CD4-positive, alpha-beta T cell (primary cell): Measurements from ENCODE around the gene GSC. TPM values are rescaled to one million over a fixed set of nuclear protein-coding genes. Genes with fewer than 3 reads are reported as not detected.

ENCODE experiments used
- ATAC-seq: fragments of 200-7000 bp; cut with Tn5 transposase; one replicate; pipeline ENCODE4 v1.10.0; 2022; ENCODE audit warnings: mild to moderate bottlenecking; ENCODE audit not compliant: poor library complexity
- CTCF ChIA-PET: fragments of 350-600 bp; sonication (Branson Sonifier 250); formaldehyde crosslinking; loops from one replicate; lab custom pipeline; 2021; ENCODE audit warnings: antibody characterized with exemption, inconsistent platforms; lab: Charles Lee
- POLR2A ChIA-PET: fragments of 350-600 bp; sonication (Branson Sonifier 250); formaldehyde crosslinking; loops from one replicate; lab custom pipeline; 2021; ENCODE audit warnings: antibody characterized with exemption, inconsistent platforms; lab: Charles Lee
- DNase-seq, 14 experiments: peaks; one replicate each; pipeline ENCODE4 v3.0.0-alpha.2; 2013 to 2020; ENCODE audit warnings: mixed read lengths in 2 of 14
- H3K27ac ChIP-seq, 2 donors: one replicate each; pipeline versions ENCODE4 v1.5.1 to v1.7.0; 2013; ENCODE audit warnings: low read length in 2 of 2, low read depth in 1 of 2, mild to moderate bottlenecking in 1 of 2
- H3K27me3 ChIP-seq, 2 experiments: 1 replicate in 1 of 2; 2 replicates in 1 of 2; pipeline versions ENCODE4 v1.6.1 to v1.7.0; 2013; ENCODE audit warnings: low read length in 2 of 2, control low read depth in 1 of 2, mild to moderate bottlenecking in 1 of 2, moderate library complexity in 1 of 2; ENCODE audit not compliant: insufficient read depth in 2 of 2, control insufficient read depth in 1 of 2
- H3K36me3 ChIP-seq: one replicate; pipeline ENCODE4 v1.6.1; 2013; ENCODE audit warnings: low read length, control low read depth; ENCODE audit not compliant: insufficient read depth
- H3K4me1 ChIP-seq: one replicate; pipeline ENCODE4 v1.6.1; 2013; ENCODE audit warnings: low read length, control low read depth; ENCODE audit not compliant: insufficient read depth
- H3K4me3 ChIP-seq: one replicate; pipeline ENCODE4 v1.5.1; 2013; ENCODE audit warnings: mild to moderate bottlenecking, low read length, moderate library complexity
- H3K9me3 ChIP-seq, 2 experiments: 1 replicate in 1 of 2; 2 replicates in 1 of 2; pipeline versions ENCODE4 v1.6.1 to v1.7.0; 2013; ENCODE audit warnings: low read length in 2 of 2, mild to moderate bottlenecking in 2 of 2, control low read depth in 1 of 2, moderate library complexity in 1 of 2; ENCODE audit not compliant: control insufficient read depth in 1 of 2, insufficient read depth in 1 of 2
- H3K27ac Mint-ChIP-seq: one replicate; pipeline ENCODE4 v1.8.0; 2020; ENCODE audit warnings: mixed read lengths
- H3K27me3 Mint-ChIP-seq: one replicate; pipeline ENCODE4 v1.8.0; 2021; ENCODE audit warnings: mixed read lengths
- H3K36me3 Mint-ChIP-seq: one replicate; pipeline ENCODE4 v1.8.0; 2021; ENCODE audit warnings: low read depth, mixed read lengths
- H3K4me1 Mint-ChIP-seq: one replicate; pipeline ENCODE4 v1.8.0; 2021; ENCODE audit warnings: low read depth, mixed read lengths
- H3K4me3 Mint-ChIP-seq: one replicate; pipeline ENCODE4 v1.8.0; 2020; ENCODE audit warnings: mild to moderate bottlenecking, mixed read lengths
- H3K9me3 Mint-ChIP-seq: one replicate; pipeline ENCODE4 v1.8.0; 2020; ENCODE audit warnings: mixed read lengths
- CTCF ChIP-seq: fragments of 200-600 bp; IDR thresholded peaks from one replicate; pipeline ENCODE4 v1.8.0; 2022; ENCODE audit warnings: antibody characterized with exemption, mild to moderate bottlenecking
- intact Hi-C, 2 experiments: fragments of 100-400 bp; cut with DNase I in 1 of 2; cut with micrococcal nuclease in 1 of 2; formaldehyde crosslinking; loops; one replicate each; pipeline versions ENCODE4 v1.15.1 to v1.9.0; 2023 to 2025; cut with DNase I, micrococcal nuclease
- polyA plus RNA-seq, 2 donors: library from polyadenylated mRNA; unstranded; fragments of 120-200 nt; gene quantifications; one replicate each; pipeline ENCODE4 v1.2.1, GENCODE V29; 2013
- total RNA-seq, 174 experiments: library from RNA in 2 of 174; stranded (reverse) in 2 of 174; gene quantifications; one replicate each; pipeline ENCODE4 v1.2.3 and lab custom pipeline; 2021 to 2026

Gene GSC
- total RNA-seq (not detected), total RNA-seq (lab: John Stamatoyannopoulos, UW) (0 to 0.28 (median 0) reads per million in 172 experiments)
- polyA plus RNA-seq (2013, experiment 1 of 2): not detected
- 0.10 TPM for polyA plus RNA-seq (2013, experiment 2 of 2)

- no peak for ATAC-seq
- H3K4me1 ChIP-seq: peaks cover 14% of the 10 kb centered on the region
- Mint-ChIP-seq H3K27me3 (peaks cover 84% of the 10 kb centered on the region), H3K4me3 (peak within 1 kb of the TSS; percentile 67), H3K4me1 (peaks cover 22% of the 10 kb centered on the region), H3K9me3 (no peaks in the 10 kb centered on the region), H3K36me3 (no peaks in the 10 kb centered on the region), H3K27ac (no peak within 1 kb of the TSS)
- ChIA-PET CTCF (no interaction called here), POLR2A (interaction anchor here (0.8 kb wide), 1 partner anchor 22 kb away, joined by 4 read pairs; no protein-coding TSS in a partner anchor)
- intact Hi-C loops: no loop called here
- H3K27me3 ChIP-seq: peaks cover 80 to 97% of the 10 kb centered on the region in 2 experiments
- peaks cover 0 to 40% of the 10 kb centered on the region in 2 experiments for H3K9me3 ChIP-seq
- TF ChIP-seq CTCF: no peak
- H3K4me3 ChIP-seq: peak within 1 kb of the TSS; percentile 37
- no peaks in the 10 kb centered on the region for H3K36me3 ChIP-seq
- no peak within 1 kb of the TSS for H3K27ac ChIP-seq
- peak in 3 of 14 experiments; percentile 6 to 13 (median 8) for DNase-seq
Observed at GRCh38 chr14:94769391-94770250, at the start of gene GSC. Gene GSC, minus strand, starts transcription at chr14:94770113. Its CDS starts 98 bp downstream, at chr14:94770015.

- peaks cover 0 to 18% of the 10 kb centered on the region in 2 experiments for H3K9me3 ChIP-seq
- DNase-seq (no peak), ATAC-seq (no peak)
- H3K4me3 Mint-ChIP-seq: no peak overlapping the region
- H3K27me3 Mint-ChIP-seq: peaks cover 32% of the 10 kb centered on the region
- no peak for TF ChIP-seq CTCF
- no peaks in the 10 kb centered on the region for H3K9me3 Mint-ChIP-seq
- no peaks in the 10 kb centered on the region for H3K4me1 ChIP-seq
- ChIA-PET POLR2A (no interaction called here), CTCF (no interaction called here)
- peaks cover 4 to 9% of the 10 kb centered on the region in 2 experiments for H3K27me3 ChIP-seq
- no peak overlapping the region for H3K27ac ChIP-seq
- H3K4me3 ChIP-seq: no peak overlapping the region
- intact Hi-C loops: no loop called here
- no peaks in the 10 kb centered on the region for H3K4me1 Mint-ChIP-seq
- H3K36me3 Mint-ChIP-seq: no peaks in the 10 kb centered on the region
- no peaks in the 10 kb centered on the region for H3K36me3 ChIP-seq
- no peak overlapping the region for H3K27ac Mint-ChIP-seq
Observed at GRCh38 chr14:94819531-94819930, 49.6 kb upstream of the GSC start.

GRCh38 chr14:94816113-94816512 is 46.2 kb upstream of the GSC start:
- Histone ChIP-seq H3K27me3 (peaks cover 0 to 4% of the 10 kb centered on the region in 2 experiments), H3K27ac (no peak overlapping the region), H3K4me1 (no peaks in the 10 kb centered on the region), H3K36me3 (no peaks in the 10 kb centered on the region), H3K9me3 (peaks cover 0 to 12% of the 10 kb centered on the region in 2 experiments), H3K4me3 (no peak overlapping the region)
- ATAC-seq (no peak), DNase-seq (no peak)
- no peaks in the 10 kb centered on the region for H3K9me3 Mint-ChIP-seq
- no peaks in the 10 kb centered on the region for H3K36me3 Mint-ChIP-seq
- ChIA-PET CTCF (no interaction called here), POLR2A (no interaction called here)
- TF ChIP-seq CTCF: no peak
- peaks cover 14% of the 10 kb centered on the region for H3K27me3 Mint-ChIP-seq
- intact Hi-C loops: no loop called here
- H3K27ac Mint-ChIP-seq: no peak overlapping the region
- no peak overlapping the region for H3K4me3 Mint-ChIP-seq
- no peaks in the 10 kb centered on the region for H3K4me1 Mint-ChIP-seq
